Smooth muscle cell (in vitro differentiated cells): ENCODE data around the gene NKX6-2. TPM values are rescaled to one million over a fixed set of nuclear protein-coding genes. Genes with fewer than 3 reads are reported as not detected.

ENCODE experiments used
- DNase-seq: peaks from one replicate; lab custom pipeline; 2025; ENCODE audit not compliant: unreplicated experiment; lab: John Stamatoyannopoulos, UW
- H2AFZ ChIP-seq: fragments of 200-600 bp; sonication (generic); 2 replicates; pipeline ENCODE4 v1.6.0; 2016; ENCODE audit warnings: antibody characterized with exemption, low read depth, mild to moderate bottlenecking
- H3F3A ChIP-seq: fragments of 200-600 bp; sonication (generic); 2 replicates; pipeline ENCODE4 v1.6.0; 2017; ENCODE audit warnings: antibody characterized with exemption, low read depth
- H3K27ac ChIP-seq: fragments of 200-600 bp; sonication (generic); 2 replicates; pipeline ENCODE4 v1.5.1; 2016; ENCODE audit warnings: low read depth, mild to moderate bottlenecking
- H3K27me3 ChIP-seq: fragments of 200-600 bp; sonication (generic); 2 replicates; pipeline ENCODE4 v1.6.1; 2016; ENCODE audit warnings: low read depth, mild to moderate bottlenecking
- H3K36me3 ChIP-seq: fragments of 200-600 bp; sonication (generic); 2 replicates; pipeline ENCODE4 v1.5.1; 2016; ENCODE audit warnings: low read depth
- H3K4me1 ChIP-seq: fragments of 200-600 bp; sonication (generic); 2 replicates; pipeline ENCODE4 v1.5.1; 2016; ENCODE audit warnings: low read depth
- H3K4me2 ChIP-seq: fragments of 200-600 bp; sonication (generic); 2 replicates; pipeline ENCODE4 v1.6.0; 2016; ENCODE audit warnings: mild to moderate bottlenecking
- H3K4me3 ChIP-seq: fragments of 200-600 bp; sonication (generic); 2 replicates; pipeline ENCODE4 v1.5.1; 2016; ENCODE audit warnings: mild to moderate bottlenecking
- H3K79me2 ChIP-seq: fragments of 200-600 bp; sonication (generic); 2 replicates; pipeline ENCODE4 v1.6.0; 2016; ENCODE audit warnings: low read depth, mild to moderate bottlenecking
- H3K9ac ChIP-seq: fragments of 200-600 bp; sonication (generic); 2 replicates; pipeline ENCODE4 v1.6.0; 2016; ENCODE audit warnings: low read depth
- H3K9me3 ChIP-seq: fragments of 200-600 bp; sonication (generic); replicated peaks from 2 replicates; pipeline ENCODE4 v1.5.1; 2016; ENCODE audit warnings: low read depth
- H4K20me1 ChIP-seq: fragments of 200-600 bp; sonication (generic); 2 replicates; pipeline ENCODE4 v1.6.0; 2016; ENCODE audit warnings: low read depth
- WGBS: methylation state at CpG from one replicate; pipeline ENCODE4 v1.1.7; 2016; ENCODE audit warnings: low lambda C conversion rate; 5-methylcytosine and 5-hydroxymethylcytosine counted together
- polyA plus RNA-seq: library from polyadenylated mRNA; unstranded; fragments of >200 nt; fragmentation: Nextera tagmentation; extraction: Ambion mirVana; gene quantifications from 2 replicates; pipeline ENCODE4 v1.2.1, GENCODE V29; 2016
- total RNA-seq: library from RNA; depleted of rRNA; stranded (reverse); fragments of >200 nt; gene quantifications from 2 replicates; pipeline ENCODE4 v1.2.3, GENCODE V29; 2014
- TF ChIP-seq, protein P1 (sequence below): fragments of 200-600 bp; sonication (generic); IDR thresholded peaks from 2 replicates; pipeline ENCODE4 v1.5.1; 2017; ENCODE audit warnings: borderline replicate concordance, mild to moderate bottlenecking, antibody characterized with exemption; ENCODE audit not compliant: insufficient read depth, poor library complexity, severe bottlenecking

Gene NKX6-2
- total and polyA plus RNA-seq, 2 experiments from 2014 or later: 12.7 TPM; not detected in 1

DNA sequence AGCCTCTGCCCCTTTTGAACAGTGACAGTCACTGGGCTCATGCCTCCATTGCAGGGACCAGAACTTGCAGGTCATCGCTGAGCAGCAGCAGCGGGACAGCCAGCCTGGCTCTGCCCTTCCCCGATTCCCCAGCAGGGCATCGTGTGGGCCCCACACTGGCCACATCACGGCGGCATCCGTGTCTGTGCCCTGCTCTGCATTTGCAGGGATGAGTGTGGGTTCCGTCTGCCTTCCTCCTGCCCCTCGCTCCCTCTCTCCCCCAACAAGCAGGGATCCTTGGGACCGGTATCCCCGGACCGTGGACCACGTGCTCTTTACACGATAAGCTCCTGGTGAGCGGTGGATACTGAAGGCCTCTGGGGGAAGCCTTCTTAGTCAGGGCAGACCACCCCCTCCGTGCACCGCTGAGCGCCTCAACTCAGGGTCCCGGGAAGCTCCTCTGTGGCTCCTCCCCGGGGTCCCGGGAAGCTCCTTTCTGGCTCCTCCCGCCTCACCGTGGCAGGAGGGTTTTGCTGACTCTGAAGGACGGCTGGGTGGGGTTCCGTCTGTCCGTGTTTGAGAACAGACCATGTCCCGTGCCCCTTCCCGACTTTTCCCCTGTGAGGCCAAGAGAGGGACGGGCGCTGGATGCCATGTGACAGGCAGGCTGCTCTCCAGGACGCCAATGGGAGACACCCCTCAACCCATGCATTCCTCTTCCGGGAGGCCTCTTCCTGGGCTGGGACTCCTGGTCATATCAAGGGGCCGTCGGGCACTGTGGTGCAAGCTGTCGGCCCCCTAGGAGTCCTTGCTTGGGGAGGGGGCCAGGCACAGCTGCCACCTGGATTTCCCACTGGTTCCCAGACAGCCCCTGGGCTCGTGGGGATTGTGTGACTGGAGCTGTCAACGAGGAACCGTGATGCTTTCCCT, 23.5 kb upstream of the NKX6-2 start:
- no peaks in the 10 kb centered on the region for H3F3A ChIP-seq
- no peak overlapping the region for H3K4me3 ChIP-seq
- no peak overlapping the region for H3K27ac ChIP-seq
- no peak for DNase-seq
- H3K9me3 ChIP-seq: no peaks in the 10 kb centered on the region
- WGBS: 95% methylated on average over 36 of the region's 38 CpGs
- H4K20me1 ChIP-seq: no peaks in the 10 kb centered on the region
- no peaks in the 10 kb centered on the region for H3K79me2 ChIP-seq
- TF ChIP-seq, protein P1, sequence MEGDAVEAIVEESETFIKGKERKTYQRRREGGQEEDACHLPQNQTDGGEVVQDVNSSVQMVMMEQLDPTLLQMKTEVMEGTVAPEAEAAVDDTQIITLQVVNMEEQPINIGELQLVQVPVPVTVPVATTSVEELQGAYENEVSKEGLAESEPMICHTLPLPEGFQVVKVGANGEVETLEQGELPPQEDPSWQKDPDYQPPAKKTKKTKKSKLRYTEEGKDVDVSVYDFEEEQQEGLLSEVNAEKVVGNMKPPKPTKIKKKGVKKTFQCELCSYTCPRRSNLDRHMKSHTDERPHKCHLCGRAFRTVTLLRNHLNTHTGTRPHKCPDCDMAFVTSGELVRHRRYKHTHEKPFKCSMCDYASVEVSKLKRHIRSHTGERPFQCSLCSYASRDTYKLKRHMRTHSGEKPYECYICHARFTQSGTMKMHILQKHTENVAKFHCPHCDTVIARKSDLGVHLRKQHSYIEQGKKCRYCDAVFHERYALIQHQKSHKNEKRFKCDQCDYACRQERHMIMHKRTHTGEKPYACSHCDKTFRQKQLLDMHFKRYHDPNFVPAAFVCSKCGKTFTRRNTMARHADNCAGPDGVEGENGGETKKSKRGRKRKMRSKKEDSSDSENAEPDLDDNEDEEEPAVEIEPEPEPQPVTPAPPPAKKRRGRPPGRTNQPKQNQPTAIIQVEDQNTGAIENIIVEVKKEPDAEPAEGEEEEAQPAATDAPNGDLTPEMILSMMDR: no peak
- no peak overlapping the region for H3K9ac ChIP-seq
- H3K27me3 ChIP-seq: no peaks in the 10 kb centered on the region
- no peaks in the 10 kb centered on the region for H3K36me3 ChIP-seq
- H2AFZ ChIP-seq: no peak overlapping the region
- no peak overlapping the region for H3K4me2 ChIP-seq
- no peaks in the 10 kb centered on the region for H3K4me1 ChIP-seq

DNA sequence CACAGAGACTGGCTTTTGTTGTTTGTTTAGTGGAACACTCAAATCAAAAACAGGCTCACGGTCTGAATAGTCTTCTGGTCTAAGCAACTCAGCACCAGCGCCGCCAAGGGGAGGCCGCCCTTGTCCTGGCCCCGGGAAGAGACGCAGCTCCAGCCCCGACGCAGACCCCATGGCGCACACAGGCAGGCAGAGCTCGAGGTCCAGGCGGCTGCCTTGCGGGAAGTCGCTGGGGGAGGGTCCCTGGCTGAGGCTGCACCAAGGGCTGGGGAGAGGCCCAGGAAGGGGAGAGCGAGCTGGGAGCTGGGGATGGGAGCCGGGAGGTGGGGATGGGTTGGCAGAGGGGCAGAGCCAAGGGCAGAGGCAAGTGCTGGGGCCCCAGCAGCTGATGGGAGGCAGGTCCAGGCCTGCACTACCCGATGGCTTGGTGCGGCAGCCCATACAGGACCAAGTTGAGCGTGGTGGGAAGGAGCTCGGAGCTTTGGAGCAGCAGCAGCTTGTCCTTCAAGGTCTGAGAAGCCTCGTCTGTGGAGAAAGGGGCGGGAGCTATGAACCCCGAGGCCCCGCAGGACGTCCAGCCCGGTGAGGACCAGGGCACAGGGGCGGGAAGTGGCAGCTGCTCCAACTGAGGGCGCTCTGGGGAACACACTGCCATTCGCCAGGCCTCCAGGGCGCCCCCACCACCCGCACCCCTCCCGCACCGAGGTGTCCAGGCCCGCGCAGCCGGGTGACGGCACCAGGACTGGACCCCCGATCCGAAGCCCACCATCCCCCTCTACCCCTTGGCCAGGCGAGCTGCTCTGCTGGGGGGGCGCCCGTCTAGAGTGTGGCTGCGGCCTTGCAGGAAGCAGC, 22.7 kb upstream of the NKX6-2 start:
- Histone ChIP-seq H3F3A (no peaks in the 10 kb centered on the region), H3K4me1 (no peaks in the 10 kb centered on the region), H3K79me2 (no peaks in the 10 kb centered on the region), H3K9ac (no peak overlapping the region), H3K9me3 (no peaks in the 10 kb centered on the region), H3K4me3 (no peak overlapping the region), H2AFZ (no peak overlapping the region), H3K4me2 (no peak overlapping the region), H3K36me3 (no peaks in the 10 kb centered on the region), H4K20me1 (no peaks in the 10 kb centered on the region), H3K27me3 (no peaks in the 10 kb centered on the region), H3K27ac (no peak overlapping the region)
- TF ChIP-seq, protein P1: no peak
- 87% methylated on average over 34 of the region's 42 CpGs for WGBS
- DNase-seq: no peak

DNA sequence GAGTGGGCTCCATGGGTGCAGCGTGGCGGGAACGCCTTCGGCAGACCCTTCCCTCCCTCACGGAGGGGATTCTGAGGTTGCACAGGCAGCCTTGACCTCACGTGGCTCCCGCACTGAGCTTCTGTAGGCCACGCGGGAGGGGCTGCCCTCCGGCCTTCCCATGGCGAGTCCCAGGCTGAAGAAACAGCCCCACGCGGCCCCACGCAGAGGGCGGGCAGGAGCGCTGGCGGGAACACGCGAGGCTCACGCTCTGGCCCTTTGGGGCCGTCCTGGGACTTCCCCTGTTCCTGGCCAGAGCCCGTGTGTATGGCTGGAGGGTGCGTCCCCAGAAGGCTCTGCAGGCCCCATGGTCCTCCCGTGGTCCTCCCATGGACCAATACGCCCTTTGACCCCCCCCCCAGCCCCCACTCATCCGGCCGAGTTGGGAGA, 21.7 kb upstream of the NKX6-2 start:
- Histone ChIP-seq H3K27me3 (no peaks in the 10 kb centered on the region), H3K9ac (no peak overlapping the region), H3K4me1 (no peaks in the 10 kb centered on the region), H3F3A (no peaks in the 10 kb centered on the region), H3K36me3 (no peaks in the 10 kb centered on the region), H3K9me3 (no peaks in the 10 kb centered on the region), H2AFZ (no peak overlapping the region), H3K4me3 (no peak overlapping the region), H3K4me2 (no peak overlapping the region), H3K27ac (no peak overlapping the region), H3K79me2 (no peaks in the 10 kb centered on the region), H4K20me1 (no peaks in the 10 kb centered on the region)
- TF ChIP-seq, protein P1: no peak
- DNase-seq: no peak
- 93% methylated on average over 27 of the region's 27 CpGs for WGBS
